GM10266 (cell line): ENCODE results near the gene HOXA2.

ENCODE experiments used
- DNase-seq: peaks from one replicate; pipeline ENCODE4 v3.0.0; 2012; ENCODE audit errors: extremely low spot score
- TF ChIP-seq, protein P1 (sequence below): IDR thresholded peaks from 2 replicates; pipeline ENCODE4 v1.5.1; 2012; ENCODE audit warnings: mild to moderate bottlenecking, low read depth; ENCODE audit not compliant: control insufficient read depth, insufficient read depth; ENCODE audit errors: missing control alignments

HOXA2 gene

DNA sequence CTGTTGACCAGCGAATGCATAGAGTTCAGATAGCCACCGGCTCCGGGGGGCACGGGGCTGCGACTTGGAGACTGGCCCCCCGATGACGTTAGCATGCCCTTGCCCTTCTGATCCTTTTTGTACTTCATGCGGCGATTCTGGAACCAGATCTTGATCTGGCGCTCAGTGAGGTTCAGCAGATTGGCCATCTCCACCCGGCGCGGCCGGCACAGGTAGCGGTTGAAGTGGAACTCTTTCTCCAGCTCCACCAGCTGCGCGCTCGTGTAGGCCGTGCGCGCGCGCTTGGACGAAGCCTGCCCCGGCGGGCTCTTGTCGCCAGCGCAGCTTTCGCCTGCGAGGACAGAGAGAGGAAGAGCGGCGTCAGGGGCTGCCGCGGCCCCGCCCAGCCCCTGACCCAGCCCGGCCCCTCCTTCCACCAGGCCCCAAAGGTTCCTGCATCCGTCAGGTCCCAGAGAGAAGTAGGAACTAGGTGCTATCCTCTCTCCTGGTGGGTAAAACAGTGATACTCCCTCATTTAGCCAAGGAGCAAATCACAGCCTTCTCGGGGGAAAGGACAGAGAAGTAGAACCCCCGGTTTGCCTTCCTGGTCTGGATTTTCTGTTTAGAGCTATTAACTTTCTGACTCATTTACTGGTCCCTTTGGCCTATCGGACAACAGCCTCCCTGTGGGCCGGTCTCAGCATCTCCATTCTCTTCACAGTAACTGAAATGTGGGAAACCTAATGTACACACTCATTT lies 6.1 kb upstream of the HOXA2 start:
- TF ChIP-seq, protein P1, sequence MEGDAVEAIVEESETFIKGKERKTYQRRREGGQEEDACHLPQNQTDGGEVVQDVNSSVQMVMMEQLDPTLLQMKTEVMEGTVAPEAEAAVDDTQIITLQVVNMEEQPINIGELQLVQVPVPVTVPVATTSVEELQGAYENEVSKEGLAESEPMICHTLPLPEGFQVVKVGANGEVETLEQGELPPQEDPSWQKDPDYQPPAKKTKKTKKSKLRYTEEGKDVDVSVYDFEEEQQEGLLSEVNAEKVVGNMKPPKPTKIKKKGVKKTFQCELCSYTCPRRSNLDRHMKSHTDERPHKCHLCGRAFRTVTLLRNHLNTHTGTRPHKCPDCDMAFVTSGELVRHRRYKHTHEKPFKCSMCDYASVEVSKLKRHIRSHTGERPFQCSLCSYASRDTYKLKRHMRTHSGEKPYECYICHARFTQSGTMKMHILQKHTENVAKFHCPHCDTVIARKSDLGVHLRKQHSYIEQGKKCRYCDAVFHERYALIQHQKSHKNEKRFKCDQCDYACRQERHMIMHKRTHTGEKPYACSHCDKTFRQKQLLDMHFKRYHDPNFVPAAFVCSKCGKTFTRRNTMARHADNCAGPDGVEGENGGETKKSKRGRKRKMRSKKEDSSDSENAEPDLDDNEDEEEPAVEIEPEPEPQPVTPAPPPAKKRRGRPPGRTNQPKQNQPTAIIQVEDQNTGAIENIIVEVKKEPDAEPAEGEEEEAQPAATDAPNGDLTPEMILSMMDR: no peak
- no peak for DNase-seq

DNA sequence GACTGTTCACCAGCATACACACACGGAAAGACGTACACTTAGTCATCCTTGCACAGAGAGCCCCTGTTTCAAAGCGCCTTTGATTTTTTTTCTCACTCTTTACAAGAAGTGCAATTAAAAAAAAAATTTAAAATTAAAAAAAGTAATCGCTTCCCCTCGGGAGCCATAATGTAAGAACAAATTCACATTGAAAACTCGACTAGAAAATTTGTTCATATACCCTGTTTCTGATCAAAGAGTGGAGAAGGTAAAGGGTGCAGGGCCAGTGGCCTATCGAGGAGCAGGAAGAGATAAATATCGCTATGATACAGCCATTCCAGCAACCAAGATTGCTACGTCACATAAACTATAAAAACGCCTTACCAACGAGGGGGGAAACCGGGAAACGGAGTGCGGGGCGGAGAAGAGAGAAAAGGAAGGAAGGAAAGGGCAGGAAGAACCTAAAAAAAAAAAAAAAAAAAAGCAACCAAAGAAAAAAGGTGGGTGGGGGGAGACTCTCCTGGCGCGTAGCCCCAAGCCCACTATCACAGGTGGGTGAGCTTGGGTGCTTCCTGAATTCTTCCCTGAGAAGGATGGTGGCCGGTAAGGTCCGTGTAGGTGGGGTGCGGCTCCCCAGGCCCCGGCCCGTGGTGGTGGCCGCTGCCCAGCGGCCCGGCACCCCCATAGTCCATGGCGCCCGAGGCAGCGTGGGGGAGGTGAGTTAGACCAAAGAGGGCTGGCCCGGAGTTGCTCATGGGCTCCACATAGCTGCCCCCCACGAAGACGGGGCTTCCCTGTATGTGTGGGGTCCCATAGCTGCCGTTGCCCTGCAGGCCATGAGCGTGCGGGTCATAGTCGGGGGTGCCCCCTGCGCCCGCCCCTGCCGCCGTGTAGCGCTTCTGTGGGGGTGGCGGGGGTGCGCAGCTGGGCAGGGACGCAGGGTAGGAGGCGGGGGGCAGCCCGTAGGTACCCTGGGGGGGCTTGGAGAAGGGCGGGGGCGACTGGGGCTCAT lies 5.2 kb upstream of the HOXA2 start:
- TF ChIP-seq, protein P1: no peak
- DNase-seq: no peak

DNA sequence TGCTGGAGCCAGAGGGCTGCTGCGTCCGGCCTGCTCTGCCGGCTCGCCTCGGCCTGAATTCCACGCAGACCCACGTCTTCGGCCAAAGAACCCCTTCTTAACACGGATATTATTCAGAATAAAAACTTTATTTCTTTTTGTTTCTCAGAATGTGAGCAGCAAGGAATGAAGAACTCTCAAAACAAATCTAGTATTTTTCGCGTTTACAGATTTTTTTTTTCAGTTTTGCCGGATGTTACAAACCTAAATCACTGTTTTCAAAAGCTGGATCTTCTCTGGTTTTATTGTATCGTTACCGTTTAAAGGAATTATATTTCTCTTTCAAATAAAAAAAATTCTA lies 4.4 kb upstream of the HOXA2 start:
- DNase-seq: no peak
- TF ChIP-seq, protein P1: no peak

DNA sequence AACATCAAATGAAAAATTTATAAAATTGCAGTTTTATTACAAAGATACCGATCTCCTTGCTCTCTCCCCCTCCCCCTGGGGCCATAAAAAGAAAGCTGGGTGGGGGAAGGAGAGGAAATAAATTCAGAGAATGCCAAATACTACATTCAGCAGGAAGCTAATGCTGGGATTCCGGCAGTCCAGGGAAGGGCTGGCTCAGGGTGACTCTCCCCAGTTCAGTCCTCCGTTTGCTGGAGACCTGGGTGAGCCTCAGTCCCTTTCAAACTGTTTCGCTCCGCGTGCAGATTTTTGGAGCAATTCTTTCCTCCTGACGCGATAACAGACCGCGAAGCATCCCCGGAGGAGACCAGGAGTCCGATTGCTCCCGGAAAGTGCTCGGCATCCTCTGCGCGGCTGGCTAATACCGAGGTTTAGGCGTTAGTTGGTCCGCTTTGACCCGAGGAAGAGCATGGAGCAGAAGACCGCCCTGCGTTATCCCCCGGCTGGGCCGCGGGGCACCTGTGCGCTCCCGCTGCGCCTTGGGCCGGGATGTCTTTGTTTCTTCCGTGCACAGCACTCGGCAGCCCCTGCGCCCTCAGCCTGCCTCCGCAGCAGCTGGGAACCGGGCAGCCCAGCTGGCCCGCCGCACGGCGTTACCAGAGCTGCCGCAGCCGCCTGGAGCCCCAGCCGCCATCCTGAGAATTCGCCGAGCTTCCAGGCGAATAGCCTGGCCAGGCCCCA lies 3.9 kb upstream of the HOXA2 start:
- TF ChIP-seq, protein P1: no peak
- DNase-seq: no peak

DNA sequence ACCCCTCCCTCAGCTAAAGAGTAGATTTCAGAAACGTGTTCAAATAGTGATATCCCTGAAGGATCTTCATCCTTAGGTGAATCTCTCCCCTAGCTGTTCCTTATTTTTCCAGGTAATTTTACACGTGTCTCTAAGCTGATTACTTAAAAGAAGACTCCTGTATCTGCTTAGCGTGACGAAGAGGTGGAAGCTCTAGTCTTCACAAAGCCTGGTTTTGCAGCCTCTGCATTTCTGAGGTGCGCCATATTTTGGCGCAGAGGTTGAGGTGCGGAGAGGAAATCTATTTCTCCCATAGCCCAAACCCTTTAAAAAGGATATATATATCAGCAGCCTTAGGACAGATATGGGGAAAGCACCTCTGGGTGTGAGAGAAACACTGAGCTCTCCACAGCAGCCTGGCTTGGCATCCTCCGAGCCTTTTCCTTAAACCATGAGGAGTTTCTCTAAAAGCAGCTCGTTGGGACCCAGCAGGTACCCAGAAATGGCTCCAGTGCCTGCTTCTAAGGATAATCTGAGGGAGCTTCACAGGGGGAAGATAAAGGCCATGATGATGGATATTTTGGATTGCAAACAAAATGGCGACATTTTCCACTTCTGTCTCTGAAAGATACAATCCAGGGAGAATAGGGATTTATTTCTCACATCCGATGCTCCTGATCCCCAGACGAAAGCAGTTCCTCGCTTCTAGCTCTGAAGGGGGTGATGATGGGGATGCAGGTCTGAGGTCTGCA lies 3.0 kb upstream of the HOXA2 start:
- TF ChIP-seq, protein P1: no peak
- no peak for DNase-seq

DNA sequence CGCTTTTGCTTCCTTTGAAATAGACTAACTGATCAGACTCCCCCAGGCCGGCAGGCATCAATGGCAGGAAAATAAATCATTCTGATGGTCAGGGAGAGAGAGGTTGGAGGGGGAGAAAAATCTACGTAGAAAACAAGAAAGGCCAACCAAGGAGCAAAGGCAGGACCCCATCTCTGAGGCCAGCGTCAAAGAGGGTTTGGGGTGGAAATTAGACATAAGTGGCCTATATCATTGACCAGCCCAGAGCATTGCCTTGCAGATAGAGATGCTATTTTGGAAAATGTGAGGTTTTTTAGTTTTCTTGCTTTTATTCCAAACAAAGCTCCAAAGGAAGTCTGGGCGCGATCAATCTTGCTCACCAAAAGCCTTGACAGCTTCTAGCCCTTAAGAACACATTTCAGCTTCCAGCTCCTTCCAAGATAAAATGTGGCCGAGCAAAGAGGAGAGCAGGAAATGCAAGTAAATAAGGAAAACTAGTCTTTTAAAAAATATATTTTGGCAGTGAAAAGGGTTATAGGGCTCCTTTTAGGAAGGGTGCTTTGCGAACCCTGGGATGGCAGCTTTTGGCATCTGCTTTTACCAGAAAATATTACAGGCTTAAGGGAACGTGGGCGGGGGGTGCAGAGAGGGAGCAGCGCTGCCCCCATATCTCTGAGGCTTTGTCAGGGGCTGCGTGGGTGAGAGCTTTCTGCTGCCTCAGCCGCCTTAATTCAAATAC lies 2.0 kb upstream of the HOXA2 start:
- no peak for DNase-seq
- TF ChIP-seq, protein P1: no peak
